Measurements from ENCODE around the gene IER2.
"Not testable (repeated sequence)": the region's sequence is repeated elsewhere in the genome, so short reads cannot be mapped to it uniquely, and the experiment has no call there.

Gene IER2

DNA sequence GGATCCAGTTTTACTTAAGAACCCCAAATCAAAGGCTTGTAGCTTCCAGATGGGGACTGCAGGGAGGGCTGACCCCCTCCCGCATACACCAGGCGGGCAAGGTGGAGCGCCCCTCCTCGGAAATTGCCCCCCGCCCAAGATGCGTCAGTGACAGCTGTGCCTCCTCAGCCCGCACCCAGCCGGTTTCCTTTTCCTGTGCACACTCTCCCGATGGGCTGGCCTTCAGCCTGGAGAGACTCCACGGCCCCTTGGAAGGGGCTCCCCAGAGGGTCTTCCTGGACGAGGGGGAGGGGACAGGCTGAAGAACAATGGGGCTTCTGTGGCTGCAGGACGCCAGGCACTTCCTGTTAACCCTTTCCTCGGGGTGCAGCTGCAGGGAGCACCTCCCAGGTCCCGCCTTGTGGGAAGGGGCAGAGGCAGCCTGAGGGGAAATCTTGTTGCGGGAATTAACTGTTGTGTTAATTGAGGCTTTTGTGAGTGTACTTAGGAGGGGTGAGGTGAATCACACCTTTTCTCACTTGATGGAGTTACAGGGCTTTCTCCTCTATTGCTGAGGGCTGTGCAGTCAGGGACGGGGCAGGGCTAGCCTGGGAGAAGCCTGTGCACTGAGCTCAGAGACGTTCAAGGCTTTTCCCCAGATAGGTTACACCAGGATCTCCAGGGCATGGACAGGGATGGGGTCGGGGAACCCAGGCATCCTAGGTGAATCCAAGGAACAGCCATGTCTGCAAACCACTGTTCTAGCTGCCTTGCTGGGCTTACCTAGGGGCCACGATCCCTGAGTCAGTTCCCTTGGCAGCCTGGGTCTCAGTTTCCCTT, 14.3 kb downstream of the IER2 start:
- peak; percentile 40 for DNase-seq (ENCODE audit: low spot score)

DNA sequence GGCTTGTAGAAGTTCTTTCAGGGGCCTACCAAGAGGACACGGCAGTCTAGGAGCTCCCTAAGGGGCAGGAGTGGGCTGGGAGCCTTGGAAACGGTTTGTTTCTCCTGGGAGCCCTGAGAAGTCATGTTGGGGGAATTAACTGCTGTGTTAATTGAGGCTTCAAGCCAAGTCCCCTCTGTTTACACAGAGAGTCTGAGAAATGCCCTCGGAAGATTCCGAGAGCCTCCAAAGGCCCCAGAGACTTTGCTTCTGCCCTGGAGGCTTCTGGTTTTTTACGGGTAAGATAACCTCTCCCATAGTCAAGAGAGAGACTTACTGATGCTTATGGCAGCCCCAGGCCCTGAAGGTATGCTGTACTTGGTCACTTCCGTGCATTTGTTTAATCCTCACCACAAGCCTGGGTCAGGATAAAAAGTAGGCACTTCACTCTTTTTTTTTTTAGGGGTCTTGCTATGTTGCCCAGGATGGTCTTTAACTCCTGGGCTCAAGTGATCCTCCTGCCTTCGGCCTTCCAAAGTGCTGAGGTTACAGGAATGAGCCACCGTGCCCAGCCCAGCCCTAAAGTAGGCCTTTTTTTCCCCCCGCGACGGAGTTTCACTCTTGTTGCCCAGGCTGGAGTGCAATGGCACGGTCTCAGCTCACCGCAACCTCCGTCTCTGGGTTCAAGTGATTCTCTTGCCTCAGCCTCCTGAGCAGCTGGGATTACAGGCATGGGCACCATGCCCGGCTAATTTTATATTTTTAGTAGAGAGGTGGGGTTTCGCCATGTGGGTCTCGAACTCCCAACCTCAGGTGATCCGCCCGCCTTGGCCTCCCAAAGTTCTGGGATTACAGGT, 15.2 kb downstream of the IER2 start:
- no peak for DNase-seq (ENCODE audit: low spot score)

- DNase-seq (ENCODE audit: low spot score), result not testable (repeated sequence)
Measured at GRCh38 chr19:13166151-13166550, 15.9 kb downstream of the IER2 start.

GRCh38 chr19:13169769-13170168, 19.6 kb downstream of the IER2 start:
- no peak for DNase-seq (ENCODE audit: low spot score)

DNA sequence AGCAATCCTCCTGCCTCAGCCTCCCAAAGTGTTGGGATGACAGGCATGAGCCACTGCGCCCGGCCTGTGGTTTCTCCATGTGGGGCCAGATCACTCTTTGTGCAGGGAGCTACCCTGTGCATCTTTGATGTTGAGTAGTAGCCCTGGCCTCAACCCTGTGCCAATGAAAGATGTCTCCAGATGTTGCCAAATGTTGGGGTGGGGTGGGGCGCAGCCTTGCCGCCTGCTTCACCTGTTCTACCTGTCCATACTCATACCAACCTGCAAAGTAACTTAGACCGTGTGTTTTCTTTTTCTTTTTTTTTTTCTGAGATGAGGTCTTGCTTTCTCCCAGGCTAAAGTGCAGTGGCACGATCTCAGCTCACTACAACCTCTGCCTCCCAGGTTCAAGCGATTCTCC, 20.9 kb downstream of the IER2 start:
- DNase-seq (ENCODE audit: low spot score), result no peak

DNA sequence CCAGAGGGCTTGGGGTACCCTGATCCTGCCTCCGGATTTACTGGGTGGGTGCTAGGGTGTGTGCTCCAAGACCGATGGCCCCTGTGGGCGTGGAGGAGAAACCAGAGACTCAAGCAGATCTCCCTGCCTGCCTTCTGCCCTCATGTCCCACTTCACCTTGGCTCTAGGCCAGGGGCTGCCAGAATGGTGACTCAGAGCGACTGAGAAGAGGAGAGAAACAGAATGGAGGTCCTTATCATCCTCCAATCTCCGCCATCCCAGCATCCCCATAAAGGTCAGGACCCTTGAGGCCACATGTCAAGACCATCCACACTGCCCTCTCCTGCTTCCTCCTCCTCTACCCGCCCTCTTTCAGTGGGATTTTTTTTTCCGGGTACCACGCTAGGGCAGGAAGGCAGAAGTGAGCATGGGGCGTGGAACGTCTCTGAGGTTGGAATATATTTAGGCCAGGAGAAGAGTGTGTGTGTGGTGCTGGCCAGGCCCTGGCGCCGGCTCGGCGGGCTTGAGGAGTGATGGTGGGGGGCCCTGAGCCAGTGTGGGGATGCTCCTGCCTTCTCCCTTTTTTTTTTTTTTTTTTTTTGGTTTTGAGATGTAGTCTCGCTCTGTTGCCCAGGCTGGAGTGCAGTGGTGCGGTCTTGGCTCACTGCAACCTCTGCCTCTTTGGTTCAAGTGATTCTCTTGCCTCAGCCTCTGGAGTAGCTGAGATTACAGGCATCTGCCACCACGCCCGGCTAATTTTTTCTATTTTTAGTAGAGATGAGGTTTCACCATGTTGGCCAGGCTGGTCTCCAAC, 22.3 kb downstream of the IER2 start:
- peak; percentile 76 for DNase-seq (ENCODE audit: low spot score)

GRCh38 chr19:13173139-13173737, 23.0 kb downstream of the IER2 start:
- DNase-seq (ENCODE audit: low spot score), result no peak

DNA sequence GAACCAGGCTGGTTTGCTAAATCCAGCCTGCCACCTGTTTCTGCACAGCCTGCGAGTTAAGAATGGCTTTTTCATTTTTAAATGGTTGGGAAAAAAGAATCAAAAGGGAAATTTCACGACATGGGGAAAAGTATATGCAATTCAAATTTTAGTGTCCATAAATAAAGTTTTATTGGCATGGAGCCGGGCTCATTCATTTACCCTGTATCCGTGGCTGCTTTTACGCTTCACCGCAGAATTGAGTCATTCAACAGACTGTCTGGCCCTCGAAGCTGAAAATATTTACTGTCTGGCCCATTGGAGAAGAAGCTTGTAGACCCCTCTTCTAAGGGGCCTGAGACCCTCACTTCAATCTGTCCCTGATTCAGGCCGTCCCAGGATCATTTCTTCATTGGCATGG, 26.1 kb downstream of the IER2 start:
- DNase-seq (ENCODE audit: low spot score), result no peak

GRCh38 chr19:13177584-13177983, 27.4 kb downstream of the IER2 start:
- DNase-seq (ENCODE audit: low spot score), result not testable (repeated sequence)

DNA sequence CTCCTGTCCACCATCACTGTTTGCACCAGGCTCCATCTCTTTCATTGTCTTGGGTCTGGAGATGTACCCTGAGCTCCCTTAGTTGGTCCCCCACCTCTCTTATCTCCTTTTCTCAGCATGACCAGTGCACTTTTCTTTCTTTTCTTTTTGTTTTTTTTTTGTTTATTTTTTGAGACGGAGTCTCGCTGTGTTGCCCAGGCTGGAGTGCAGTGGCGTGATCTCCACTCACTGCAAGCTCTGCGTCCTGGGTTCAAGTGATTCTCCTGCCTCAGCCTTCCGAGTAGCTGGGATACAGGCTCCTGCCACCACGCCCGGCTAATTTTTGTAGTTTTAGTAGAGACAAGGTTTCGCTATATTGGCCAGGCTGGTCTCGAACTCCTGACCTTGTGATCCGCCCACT, 28.1 kb downstream of the IER2 start:
- not testable (repeated sequence) for DNase-seq (ENCODE audit: low spot score)

GRCh38 chr19:13181747-13182388, 31.7 kb downstream of the IER2 start:
- peak; percentile 19 for DNase-seq (ENCODE audit: low spot score)

GRCh38 chr19:13184926-13185325, 34.7 kb downstream of the IER2 start:
- not testable (repeated sequence) for DNase-seq (ENCODE audit: low spot score)

DNA sequence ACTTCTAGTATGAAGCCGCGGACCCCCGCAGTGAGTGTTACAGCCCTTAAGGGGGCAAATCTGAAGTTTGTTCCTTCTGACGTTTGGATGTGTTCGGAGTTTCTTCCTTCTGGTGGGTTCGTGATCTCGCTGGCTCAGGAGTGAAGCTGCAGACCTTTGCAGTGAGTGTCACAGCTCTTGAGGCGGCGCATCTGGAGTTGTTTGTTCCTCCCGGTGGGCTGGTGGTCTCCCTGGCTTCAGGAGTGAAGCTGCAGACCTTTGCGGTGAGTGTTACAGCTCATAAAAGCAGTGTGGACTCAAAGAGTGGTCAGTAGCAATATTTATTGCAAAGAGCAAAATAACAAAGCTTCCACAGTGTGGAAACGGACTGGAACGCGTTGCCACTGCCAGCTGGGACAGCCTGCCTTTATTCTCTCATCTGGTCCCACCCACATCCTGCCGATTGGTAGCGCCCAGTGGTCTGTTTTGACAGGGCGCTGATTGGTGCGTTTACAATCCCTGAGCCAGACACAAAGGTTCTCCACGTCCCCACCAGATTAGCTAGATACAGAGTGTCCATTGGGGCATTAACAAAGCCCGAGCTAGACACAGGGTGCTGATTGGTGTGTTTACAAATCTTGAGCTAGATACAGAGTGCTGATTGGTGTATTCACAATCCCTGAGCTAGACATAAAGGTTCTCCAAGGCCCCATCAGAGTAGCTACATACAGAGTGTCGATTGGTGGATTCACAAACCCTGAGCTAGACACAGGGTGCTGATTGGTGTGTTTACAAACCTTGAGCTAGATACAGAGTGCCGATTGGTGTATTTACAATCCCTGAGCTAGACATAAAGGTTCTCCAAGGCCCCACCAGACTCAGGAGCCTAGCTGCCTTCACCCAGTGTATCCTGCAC, 35.8 kb downstream of the IER2 start:
- not testable (repeated sequence) for DNase-seq (ENCODE audit: low spot score)

GRCh38 chr19:13186688-13187087, 36.5 kb downstream of the IER2 start:
- not testable (repeated sequence) for DNase-seq (ENCODE audit: low spot score)

GRCh38 chr19:13187419-13187818, 37.2 kb downstream of the IER2 start:
- DNase-seq (ENCODE audit: low spot score), result no peak

DNA sequence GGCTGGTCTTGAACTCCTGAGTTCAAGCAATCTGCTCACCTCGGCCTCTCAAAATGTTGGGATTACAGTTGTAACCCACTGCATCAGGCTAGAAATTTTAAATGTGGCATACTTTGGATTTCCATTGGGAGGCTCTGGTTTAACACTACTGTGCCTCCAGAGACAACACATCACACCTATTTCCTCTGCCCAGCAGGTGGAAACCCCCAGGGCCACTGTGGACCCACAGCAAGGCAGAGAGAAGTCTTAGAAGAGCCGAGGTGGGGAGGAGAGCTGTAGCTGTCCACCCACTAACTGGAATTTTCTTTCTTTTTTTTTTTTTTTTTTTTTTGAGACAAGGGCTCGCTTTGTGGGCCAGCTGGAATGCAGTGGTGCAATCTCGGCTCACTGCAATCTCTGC, 39.4 kb downstream of the IER2 start:
- DNase-seq (ENCODE audit: low spot score), result no peak

DNA sequence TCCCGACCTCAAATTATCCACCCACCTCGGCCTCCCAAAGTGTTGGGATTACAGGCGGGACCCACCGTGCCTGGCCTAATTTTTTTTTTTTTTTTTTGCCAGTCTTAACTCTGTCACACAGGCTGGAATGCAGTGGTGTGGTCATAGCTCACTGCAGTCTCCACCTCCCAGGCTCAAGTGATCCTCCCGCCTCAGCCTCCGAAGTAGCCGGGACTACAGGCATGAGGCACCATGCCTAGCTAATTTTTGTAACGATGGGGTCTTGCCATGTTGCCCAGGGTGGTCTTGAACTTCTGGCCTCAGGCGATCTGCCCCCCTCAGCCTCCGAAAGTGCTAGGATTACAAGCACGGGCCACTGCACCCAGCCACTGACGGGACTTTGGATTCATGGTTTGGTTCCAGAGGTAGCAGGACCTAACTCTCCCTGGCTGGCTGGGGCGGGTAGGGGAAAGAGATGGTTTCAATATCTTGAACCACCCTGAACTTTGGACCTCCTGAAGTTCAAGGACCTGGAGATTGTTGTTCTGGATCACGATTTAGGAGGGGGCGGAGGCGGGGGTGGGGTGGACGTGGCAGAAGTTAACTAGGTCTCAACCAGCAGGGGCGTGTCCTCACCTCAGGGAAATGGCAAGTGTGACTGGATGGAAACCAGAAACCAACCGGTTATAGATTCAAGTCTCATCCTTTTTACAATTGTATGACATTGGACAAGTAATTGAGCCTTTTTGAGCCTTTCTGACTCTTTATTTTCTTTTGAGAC, 40.8 kb downstream of the IER2 start:
- no peak for DNase-seq (ENCODE audit: low spot score)

- peak; percentile 66 for DNase-seq (ENCODE audit: low spot score)
Measured at GRCh38 chr19:13195678-13196077, 45.5 kb downstream of the IER2 start.

DNA sequence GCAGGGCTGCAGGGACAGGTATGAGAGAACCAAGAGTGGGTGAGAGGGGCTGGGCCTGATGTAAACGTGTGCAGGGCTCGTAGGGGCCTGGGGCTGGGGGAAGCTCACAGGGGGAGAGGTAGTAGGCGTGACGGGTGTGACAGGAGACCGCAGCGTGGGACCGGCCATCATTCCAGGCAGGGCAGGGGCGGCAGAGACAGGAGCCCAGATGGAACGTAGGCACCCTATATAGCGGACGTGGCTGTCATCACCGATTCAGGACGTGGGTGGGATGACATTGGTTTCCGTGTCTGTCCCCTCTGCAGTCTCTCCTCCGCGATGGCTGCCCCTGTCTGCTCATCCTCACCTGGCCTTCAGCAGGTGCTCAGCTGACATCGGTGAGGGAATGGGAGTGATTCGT, 48.4 kb downstream of the IER2 start:
- DNase-seq (ENCODE audit: low spot score), result no peak

DNA sequence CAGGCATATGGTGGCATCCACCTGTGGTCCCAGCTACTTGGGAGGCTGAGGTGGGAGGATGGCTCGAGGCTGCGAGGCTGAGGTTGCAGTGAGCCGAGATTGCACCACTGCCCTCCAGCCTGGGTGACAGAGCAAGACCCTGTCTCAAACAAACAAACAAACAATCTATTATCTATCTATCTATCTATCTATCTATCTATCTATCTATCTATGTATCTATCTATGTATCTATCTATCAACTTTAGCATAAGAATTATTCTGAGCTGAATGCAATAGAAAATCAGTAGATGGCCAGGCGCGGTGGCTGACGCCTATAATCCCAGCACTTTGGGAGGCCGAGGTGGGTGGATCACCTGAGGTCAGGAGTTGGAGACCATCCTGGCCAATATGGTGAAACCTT, 51.9 kb downstream of the IER2 start:
- not testable (repeated sequence) for DNase-seq (ENCODE audit: low spot score)

All from CD4-positive, alpha-beta T cell treated with Interleukin-6 at 100 ng/mL for 8 hours (primary cell).